DND-41 (cell line): ENCODE measurements around the gene PPARD.

Source experiments
- CTCF ChIP-seq: IDR thresholded peaks from 2 replicates; pipeline ENCODE4 v1.5.1; 2012; ENCODE audit warnings: borderline replicate concordance, low read length, moderate library complexity, mild to moderate bottlenecking; ENCODE audit not compliant: poor library complexity, severe bottlenecking; ENCODE audit errors: extremely low read depth
- EZH2 ChIP-seq: IDR thresholded peaks from 3 replicates; pipeline ENCODE4 v1.6.1; 2012; ENCODE audit warnings: borderline replicate concordance, low read depth, mild to moderate bottlenecking, moderate library complexity, low read length, inconsistent platforms; ENCODE audit not compliant: severe bottlenecking

- TF ChIP-seq CTCF = peak; percentile 19
- no peak for TF ChIP-seq EZH2
Observed at GRCh38 chr6:35419417-35419816, 77.1 kb downstream of the PPARD start.
